PFSK-1 (cell line): ENCODE measurements around the gene DLGAP1.

Experiments
- FOXP2 ChIP-seq: optimal IDR thresholded peaks from 2 replicates; pipeline ENCODE3; 2011; ENCODE audit warnings: borderline replicate concordance, control low read depth, inconsistent platforms; ENCODE audit not compliant: insufficient read depth; ENCODE audit errors: extremely low read length, extremely low read depth
- POLR2AphosphoS5 ChIP-seq: IDR thresholded peaks from 2 replicates; pipeline ENCODE4 v1.6.1; 2012; ENCODE audit warnings: low read depth, mild to moderate bottlenecking, control low read depth, low read length, moderate library complexity
- REST ChIP-seq, 2 experiments: IDR thresholded peaks; 2 replicates each; pipeline versions ENCODE4 v1.6.1 to v1.8.0; 2011 to 2012; ENCODE audit warnings: low read depth in 2 of 2, low read length in 2 of 2, control low read depth in 1 of 2, inconsistent platforms in 1 of 2, mild to moderate bottlenecking in 1 of 2, moderate library complexity in 1 of 2; ENCODE audit not compliant: insufficient read depth in 1 of 2
- SIN3A ChIP-seq: IDR thresholded peaks from 2 replicates; pipeline ENCODE4 v1.6.1; 2012; ENCODE audit warnings: mild to moderate bottlenecking, low read length, moderate library complexity, borderline replicate concordance; ENCODE audit not compliant: insufficient read depth
- TAF1 ChIP-seq: IDR thresholded peaks from 2 replicates; pipeline ENCODE4 v1.6.1; 2012; ENCODE audit warnings: low read length, control low read depth, borderline replicate concordance; ENCODE audit not compliant: insufficient read depth

Gene DLGAP1

GRCh38 chr18:3998698-3999333 lies 456.3 kb downstream of the DLGAP1 start:
- TF ChIP-seq REST (IDR thresholded peaks at IDR 0.05; ENCODE audit: insufficient read depth in 1 of 2, low read depth in 2 of 2, low read length in 2 of 2): no peak
- TF ChIP-seq FOXP2: no peak
- TF ChIP-seq TAF1: no peak
- no peak for TF ChIP-seq POLR2AphosphoS5
- TF ChIP-seq SIN3A: no peak

GRCh38 chr18:3995476-3996102 lies 459.5 kb downstream of the DLGAP1 start:
- TF ChIP-seq TAF1 (no peak), REST (IDR thresholded peaks at IDR 0.05; ENCODE audit: insufficient read depth in 1 of 2, low read depth in 2 of 2, low read length in 2 of 2) (no peak), POLR2AphosphoS5 (no peak), FOXP2 (no peak), SIN3A (no peak)

GRCh38 chr18:3993941-3994687 lies 461.0 kb downstream of the DLGAP1 start:
- no peak for TF ChIP-seq FOXP2
- no peak for TF ChIP-seq SIN3A
- TF ChIP-seq POLR2AphosphoS5: no peak
- TF ChIP-seq TAF1: no peak
- TF ChIP-seq REST (IDR thresholded peaks at IDR 0.05; ENCODE audit: insufficient read depth in 1 of 2, low read depth in 2 of 2, low read length in 2 of 2): no peak

- TF ChIP-seq POLR2AphosphoS5 (no peak), SIN3A (no peak), FOXP2 (no peak), TAF1 (no peak), REST (IDR thresholded peaks at IDR 0.05; ENCODE audit: insufficient read depth in 1 of 2, low read depth in 2 of 2, low read length in 2 of 2) (no peak)
These were observed 469.4 kb downstream of the DLGAP1 start for GRCh38 chr18:3985664-3986063.
